ENCODE data around the gene ADAM12. TPM values are rescaled to one million over a fixed set of nuclear protein-coding genes. Genes with fewer than 3 reads are reported as not detected.

ADAM12 gene
- total RNA-seq, 1 donor from 2014 or later = 3.7 TPM

DNA sequence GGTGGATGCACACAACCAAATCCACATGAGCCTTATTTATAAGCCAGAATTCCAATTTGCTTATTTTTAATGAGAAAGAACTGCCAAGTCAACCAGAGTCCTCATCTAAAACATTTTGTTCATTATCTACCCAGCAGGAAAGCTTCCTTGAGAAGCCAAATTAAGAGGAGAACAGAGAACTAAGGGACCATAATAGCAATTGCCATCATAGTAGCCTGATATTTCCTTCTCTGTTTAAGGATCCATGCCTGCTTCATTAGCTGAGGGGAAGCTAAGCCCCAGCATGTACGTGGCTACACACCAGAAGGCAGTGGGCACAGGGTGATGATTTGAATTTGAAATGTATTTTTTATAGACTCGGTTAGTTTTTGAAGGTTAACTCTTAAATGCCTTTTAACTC is 46.8 kb downstream of the ADAM12 start:
- Histone ChIP-seq H3K27ac (no peak overlapping the region), H3K36me3 (no peaks in the 10 kb centered on the region), H3K4me1 (no peaks in the 10 kb centered on the region), H3K9me3 (no peaks in the 10 kb centered on the region), H3K27me3 (no peaks in the 10 kb centered on the region), H3K4me3 (no peak overlapping the region)
- no peak for TF ChIP-seq CTCF (IDR thresholded peaks at IDR 0.05)
- no peak for TF ChIP-seq POLR2A (IDR thresholded peaks at IDR 0.05)
- intact Hi-C loops (cut with DNase I) = no loop called here
- no peak for DNase-seq (ENCODE audit: extremely low spot score in 2 of 2)

DNA sequence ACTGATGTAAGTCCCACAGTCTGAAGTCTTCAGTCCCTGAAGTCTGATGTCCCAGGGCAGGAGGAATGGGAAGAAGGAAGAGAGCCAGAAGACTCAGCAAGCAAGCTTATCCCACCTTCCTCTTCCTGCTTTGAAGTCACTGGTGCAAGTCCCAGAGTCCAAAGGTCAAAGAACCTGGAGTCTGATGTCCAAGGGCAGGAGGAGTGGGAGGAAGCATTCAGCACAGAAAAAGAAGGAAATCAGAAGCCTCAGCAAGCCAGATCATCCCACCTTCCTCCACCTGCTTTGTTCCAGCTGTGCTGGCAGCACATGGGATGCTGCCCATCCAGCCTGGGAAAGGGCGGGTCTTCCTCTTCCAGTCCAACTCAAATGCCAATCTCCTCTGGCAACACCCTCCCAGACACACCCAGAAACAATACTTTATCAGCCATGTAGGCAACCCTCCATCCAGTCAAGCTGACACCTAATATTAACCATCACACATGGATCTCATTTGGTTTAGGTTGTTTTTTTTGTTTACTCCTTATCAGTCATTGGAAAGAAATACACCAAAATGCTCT is 50.9 kb downstream of the ADAM12 start:
- DNase-seq (ENCODE audit: extremely low spot score in 2 of 2) = peak in 1 of 2 donors; percentile 81
- Histone ChIP-seq H3K4me3 (no peak overlapping the region), H3K27ac (no peak overlapping the region), H3K4me1 (no peaks in the 10 kb centered on the region), H3K9me3 (no peaks in the 10 kb centered on the region), H3K27me3 (no peaks in the 10 kb centered on the region), H3K36me3 (no peaks in the 10 kb centered on the region)
- TF ChIP-seq POLR2A (IDR thresholded peaks at IDR 0.05) = no peak
- no peak for TF ChIP-seq POLR2AphosphoS5 (IDR thresholded peaks at IDR 0.05; ENCODE audit: insufficient read depth in 1 of 2, low read depth in 1 of 2)
- TF ChIP-seq CTCF (IDR thresholded peaks at IDR 0.05) = no peak
- intact Hi-C loops (cut with DNase I) = no loop called here

- no peak for TF ChIP-seq POLR2AphosphoS5 (IDR thresholded peaks at IDR 0.05; ENCODE audit: insufficient read depth in 1 of 2, low read depth in 1 of 2)
- TF ChIP-seq CTCF (IDR thresholded peaks at IDR 0.05) = no peak
- TF ChIP-seq POLR2A (IDR thresholded peaks at IDR 0.05) = no peak
- Histone ChIP-seq H3K4me1 (no peaks in the 10 kb centered on the region), H3K27me3 (no peaks in the 10 kb centered on the region), H3K27ac (no peak overlapping the region), H3K9me3 (no peaks in the 10 kb centered on the region), H3K4me3 (no peak overlapping the region), H3K36me3 (no peaks in the 10 kb centered on the region)
- intact Hi-C loops (cut with DNase I) = no loop called here
- DNase-seq (ENCODE audit: extremely low spot score in 2 of 2) = peak in 1 of 2 donors; percentile 52
Observed at GRCh38 chr10:126336801-126337200, 51.5 kb downstream of the ADAM12 start.

DNA sequence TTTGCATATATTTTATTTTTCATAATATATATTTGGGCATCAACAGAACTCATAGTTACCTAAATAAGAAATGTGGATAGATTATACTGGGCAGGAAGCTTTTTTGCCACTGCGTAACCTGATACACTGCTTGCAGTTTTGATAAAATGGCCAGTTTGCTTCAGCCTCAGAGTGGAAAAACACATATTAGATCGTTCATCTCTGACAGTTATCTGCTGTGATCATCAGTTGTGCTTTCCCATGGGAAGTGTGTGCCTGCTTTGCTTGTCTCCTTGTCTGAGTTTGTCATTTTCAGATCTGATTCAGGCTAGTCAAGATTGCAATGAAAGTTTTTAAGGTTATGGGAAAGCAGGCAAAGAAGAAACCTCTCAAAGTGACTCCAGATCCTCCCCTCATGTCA is 54.0 kb downstream of the ADAM12 start:
- Histone ChIP-seq H3K36me3 (no peaks in the 10 kb centered on the region), H3K4me1 (no peaks in the 10 kb centered on the region), H3K27ac (no peak overlapping the region), H3K4me3 (no peak overlapping the region), H3K27me3 (no peaks in the 10 kb centered on the region), H3K9me3 (no peaks in the 10 kb centered on the region)
- no peak for TF ChIP-seq POLR2A (IDR thresholded peaks at IDR 0.05)
- TF ChIP-seq POLR2AphosphoS5 (IDR thresholded peaks at IDR 0.05; ENCODE audit: insufficient read depth in 1 of 2, low read depth in 1 of 2) = no peak
- no peak for TF ChIP-seq CTCF (IDR thresholded peaks at IDR 0.05)
- intact Hi-C loops (cut with DNase I) = no loop called here
- DNase-seq (ENCODE audit: extremely low spot score in 2 of 2) = no peak

DNA sequence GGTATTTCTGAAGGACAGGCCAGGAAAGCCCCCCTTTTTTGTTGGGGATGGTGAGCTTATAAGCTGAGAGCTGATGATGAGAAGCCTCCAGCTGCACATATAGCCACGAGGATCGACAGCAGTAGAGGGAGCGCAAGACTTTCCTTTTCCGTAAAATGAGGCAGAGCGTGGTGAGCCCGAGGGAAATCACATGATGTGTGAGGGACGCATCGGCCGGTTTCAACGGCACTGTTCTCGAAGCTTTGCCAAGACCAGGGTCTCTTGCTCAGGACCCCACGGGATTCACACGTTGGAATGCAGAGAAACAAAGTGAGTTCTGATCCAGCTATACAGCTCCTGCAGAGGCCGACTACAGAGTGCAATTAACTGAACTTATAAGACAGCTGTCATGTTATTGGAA is 55.7 kb downstream of the ADAM12 start:
- H3K9me3 ChIP-seq = no peaks in the 10 kb centered on the region
- no peak overlapping the region for H3K27ac ChIP-seq
- no peaks in the 10 kb centered on the region for H3K36me3 ChIP-seq
- intact Hi-C loops (cut with DNase I) = no loop called here
- H3K4me3 ChIP-seq = no peak overlapping the region
- no peak for TF ChIP-seq CTCF (IDR thresholded peaks at IDR 0.05)
- no peak for TF ChIP-seq POLR2A (IDR thresholded peaks at IDR 0.05)
- no peak for TF ChIP-seq POLR2AphosphoS5 (IDR thresholded peaks at IDR 0.05; ENCODE audit: insufficient read depth in 1 of 2, low read depth in 1 of 2)
- H3K27me3 ChIP-seq = no peaks in the 10 kb centered on the region
- no peaks in the 10 kb centered on the region for H3K4me1 ChIP-seq
- DNase-seq (ENCODE audit: extremely low spot score in 2 of 2) = peak in 1 of 2 donors; percentile 40
